HepG2 (cell line): Measurements from ENCODE around the gene UCP2. TPM values are rescaled to one million over a fixed set of nuclear protein-coding genes. Genes with fewer than 3 reads are reported as not detected.

ENCODE experiments used
- ATM ChIP-seq: fragments of 450-650 bp; IDR thresholded peaks from 2 replicates; pipeline ENCODE4 v1.7.1; 2017; ENCODE audit warnings: mild to moderate bottlenecking, borderline replicate concordance
- DNMT1 ChIP-seq: sonication (generic); formaldehyde crosslinking; IDR thresholded peaks from 2 replicates; pipeline ENCODE4 v1.5.1; 2020; ENCODE audit warnings: mild to moderate bottlenecking, missing genetic modification reagents
- FIP1L1 ChIP-seq: fragments of 200-400 bp; formaldehyde crosslinking; IDR thresholded peaks from 2 replicates; pipeline ENCODE4 v1.6.1; 2018; ENCODE audit warnings: low read depth, mild to moderate bottlenecking, low read length, moderate library complexity, borderline replicate concordance; ENCODE audit not compliant: insufficient read depth
- HIVEP1 ChIP-seq: sonication (generic); formaldehyde crosslinking; IDR thresholded peaks from 2 replicates; pipeline ENCODE4 v1.4.0; 2020; ENCODE audit warnings: mild to moderate bottlenecking, missing genetic modification reagents
- HOXD1 ChIP-seq: sonication (generic); formaldehyde crosslinking; IDR thresholded peaks from 2 replicates; pipeline ENCODE4 v1.5.0; 2020; ENCODE audit warnings: missing genetic modification reagents
- NFATC3 ChIP-seq: sonication (generic); formaldehyde crosslinking; IDR thresholded peaks from 2 replicates; pipeline ENCODE4 v1.5.1; 2020; ENCODE audit warnings: mild to moderate bottlenecking, missing genetic modification reagents
- POLR2A ChIP-seq, 2 experiments: IDR thresholded peaks; 2 replicates each; pipeline ENCODE4 v1.6.1; 2011; ENCODE audit warnings: low read depth in 2 of 2, low read length in 2 of 2, mild to moderate bottlenecking in 1 of 2, moderate library complexity in 1 of 2; ENCODE audit not compliant: insufficient read depth in 1 of 2
- TFAP4 ChIP-seq: sonication (generic); IDR thresholded peaks from 2 replicates; pipeline ENCODE4 v1.6.1; 2016; ENCODE audit warnings: low read depth, borderline replicate concordance
- TMF1 ChIP-seq: sonication (generic); formaldehyde crosslinking; IDR thresholded peaks from 2 replicates; pipeline ENCODE4 v1.8.1; 2022; ENCODE audit warnings: low read depth, missing genetic modification reagents
- ZNF777 ChIP-seq: sonication (generic); formaldehyde crosslinking; IDR thresholded peaks from 2 replicates; pipeline ENCODE4 v1.4.0; 2020; ENCODE audit warnings: missing genetic modification reagents
- ZSCAN22 ChIP-seq: sonication (generic); formaldehyde crosslinking; IDR thresholded peaks from 2 replicates; pipeline ENCODE4 v1.4.0; 2020; ENCODE audit warnings: mild to moderate bottlenecking, missing genetic modification reagents
- polyA plus RNA-seq, 8 experiments: library from polyadenylated mRNA; depleted of rRNA in 3 of 8; stranded (reverse) in 7 of 8; unstranded in 1 of 8; fragments of >200 nt; fragmentation: Illumina TruSeq in 4 of 8; extraction: Trizol in 4 of 8; gene quantifications; 2 replicates each; pipeline versions ENCODE4 v1.2.1 to v1.2.3, GENCODE V29; 2011 to 2016; ENCODE audit warnings: low read depth in 4 of 8, missing spikeins in 1 of 8, mixed read lengths in 1 of 8; ENCODE audit not compliant: insufficient read depth in 1 of 8
- total RNA-seq, 5 experiments: library from RNA; depleted of rRNA; stranded (reverse); fragments of >200 nt; fragmentation: Illumina TruSeq; extraction: Trizol; gene quantifications; 2 replicates each; pipeline ENCODE4 v1.2.3, GENCODE V29; 2016; ENCODE audit warnings: low read depth in 1 of 5
- TF ChIP-seq, protein P1 (sequence below): sonication (generic); formaldehyde crosslinking; IDR thresholded peaks from 2 replicates; pipeline ENCODE4 v1.8.0; 2022; ENCODE audit warnings: mild to moderate bottlenecking, missing genetic modification reagents; ENCODE audit not compliant: insufficient replicate concordance
- TF ChIP-seq, protein P2 (sequence below): sonication (generic); formaldehyde crosslinking; conservative IDR thresholded peaks from 2 replicates; pipeline ENCODE4 v1.4.0; 2020; ENCODE audit warnings: missing genetic modification reagents
- TF ChIP-seq, protein P3 (sequence below): IDR thresholded peaks from 2 replicates; pipeline ENCODE4 v1.6.1; 2012; ENCODE audit warnings: low read length, improper control_type of control experiment
- TF ChIP-seq, protein P4 (sequence below), 2 experiments: sonication (generic) in 1 of 2; formaldehyde crosslinking in 1 of 2; IDR thresholded peaks; 2 replicates each; pipeline versions ENCODE4 v1.4.0 to v1.6.1; 2016 to 2020; ENCODE audit warnings: borderline replicate concordance in 1 of 2, low read depth in 1 of 2, mild to moderate bottlenecking in 1 of 2, missing genetic modification reagents in 1 of 2

UCP2 gene
- total and polyA plus RNA-seq, 2 of the 13 experiments (the other 11 are each of a cell fraction or from before 2014, with no cell fraction given): 2.7 to 3.2 TPM

DNA sequence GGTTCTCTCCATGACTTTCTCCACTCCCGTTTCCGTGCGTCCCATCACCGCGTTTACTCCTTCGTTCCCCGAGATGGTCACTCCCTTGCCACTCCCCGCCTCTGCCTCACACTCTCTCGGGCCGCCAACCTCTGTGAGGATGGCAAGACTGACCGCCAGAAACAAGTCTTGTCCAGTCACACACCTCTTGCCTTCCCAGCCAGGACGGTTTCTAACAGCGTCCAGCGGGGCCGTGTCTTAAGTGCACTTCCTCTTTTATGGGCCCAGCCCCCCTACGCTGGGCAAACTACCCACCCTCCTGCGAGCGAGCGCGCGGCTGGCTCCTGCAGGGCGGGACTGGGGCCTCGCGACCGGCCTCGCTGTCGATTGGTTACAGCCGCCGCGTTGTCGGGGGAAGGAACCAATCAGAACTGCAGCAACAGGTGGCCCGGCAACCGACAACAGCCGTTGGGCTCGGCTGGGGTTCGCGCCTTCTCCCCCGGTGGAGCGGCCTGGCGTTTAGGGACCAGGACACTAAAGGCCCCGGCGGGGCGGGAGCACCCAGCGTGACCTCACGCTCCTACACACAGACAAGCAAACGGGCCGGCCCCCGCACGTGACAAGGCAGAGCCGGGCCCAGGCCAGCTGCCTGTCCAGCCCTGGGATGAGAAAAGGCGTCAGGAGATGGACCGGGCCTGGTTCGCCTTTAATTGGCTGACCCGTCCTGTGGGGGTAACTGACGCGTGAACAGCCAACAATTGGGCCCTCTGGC lies 522 bp upstream of the UCP2 start (continued):
- TF ChIP-seq, protein P1, sequence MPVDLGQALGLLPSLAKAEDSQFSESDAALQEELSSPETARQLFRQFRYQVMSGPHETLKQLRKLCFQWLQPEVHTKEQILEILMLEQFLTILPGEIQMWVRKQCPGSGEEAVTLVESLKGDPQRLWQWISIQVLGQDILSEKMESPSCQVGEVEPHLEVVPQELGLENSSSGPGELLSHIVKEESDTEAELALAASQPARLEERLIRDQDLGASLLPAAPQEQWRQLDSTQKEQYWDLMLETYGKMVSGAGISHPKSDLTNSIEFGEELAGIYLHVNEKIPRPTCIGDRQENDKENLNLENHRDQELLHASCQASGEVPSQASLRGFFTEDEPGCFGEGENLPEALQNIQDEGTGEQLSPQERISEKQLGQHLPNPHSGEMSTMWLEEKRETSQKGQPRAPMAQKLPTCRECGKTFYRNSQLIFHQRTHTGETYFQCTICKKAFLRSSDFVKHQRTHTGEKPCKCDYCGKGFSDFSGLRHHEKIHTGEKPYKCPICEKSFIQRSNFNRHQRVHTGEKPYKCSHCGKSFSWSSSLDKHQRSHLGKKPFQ (CRISPR knock-in tag): peak; percentile 94
- TF ChIP-seq POLR2A (IDR thresholded peaks at IDR 0.05; ENCODE audit: insufficient read depth in 1 of 2, low read depth in 2 of 2, low read length in 2 of 2): peak; percentile 47 to 74
- TF ChIP-seq, protein P2, sequence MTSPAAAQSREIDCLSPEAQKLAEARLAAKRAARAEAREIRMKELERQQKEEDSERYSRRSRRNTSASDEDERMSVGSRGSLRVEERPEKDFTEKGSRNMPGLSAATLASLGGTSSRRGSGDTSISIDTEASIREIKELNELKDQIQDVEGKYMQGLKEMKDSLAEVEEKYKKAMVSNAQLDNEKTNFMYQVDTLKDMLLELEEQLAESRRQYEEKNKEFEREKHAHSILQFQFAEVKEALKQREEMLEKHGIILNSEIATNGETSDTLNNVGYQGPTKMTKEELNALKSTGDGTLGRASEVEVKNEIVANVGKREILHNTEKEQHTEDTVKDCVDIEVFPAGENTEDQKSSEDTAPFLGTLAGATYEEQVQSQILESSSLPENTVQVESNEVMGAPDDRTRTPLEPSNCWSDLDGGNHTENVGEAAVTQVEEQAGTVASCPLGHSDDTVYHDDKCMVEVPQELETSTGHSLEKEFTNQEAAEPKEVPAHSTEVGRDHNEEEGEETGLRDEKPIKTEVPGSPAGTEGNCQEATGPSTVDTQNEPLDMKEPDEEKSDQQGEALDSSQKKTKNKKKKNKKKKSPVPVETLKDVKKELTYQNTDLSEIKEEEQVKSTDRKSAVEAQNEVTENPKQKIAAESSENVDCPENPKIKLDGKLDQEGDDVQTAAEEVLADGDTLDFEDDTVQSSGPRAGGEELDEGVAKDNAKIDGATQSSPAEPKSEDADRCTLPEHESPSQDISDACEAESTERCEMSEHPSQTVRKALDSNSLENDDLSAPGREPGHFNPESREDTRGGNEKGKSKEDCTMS (CRISPR knock-in tag): 0 out of 2 replicates have a peak, but pooled peaks have one; percentile 40
- TF ChIP-seq FIP1L1: no peak
- peak; percentile 94 for TF ChIP-seq TMF1 (CRISPR knock-in tag)
- peak; percentile 71; the same call in 1 of the 2 replicates for TF ChIP-seq NFATC3
- TF ChIP-seq TFAP4: peak; percentile 65; the same call in 1 of the 2 replicates
- TF ChIP-seq, protein P3, sequence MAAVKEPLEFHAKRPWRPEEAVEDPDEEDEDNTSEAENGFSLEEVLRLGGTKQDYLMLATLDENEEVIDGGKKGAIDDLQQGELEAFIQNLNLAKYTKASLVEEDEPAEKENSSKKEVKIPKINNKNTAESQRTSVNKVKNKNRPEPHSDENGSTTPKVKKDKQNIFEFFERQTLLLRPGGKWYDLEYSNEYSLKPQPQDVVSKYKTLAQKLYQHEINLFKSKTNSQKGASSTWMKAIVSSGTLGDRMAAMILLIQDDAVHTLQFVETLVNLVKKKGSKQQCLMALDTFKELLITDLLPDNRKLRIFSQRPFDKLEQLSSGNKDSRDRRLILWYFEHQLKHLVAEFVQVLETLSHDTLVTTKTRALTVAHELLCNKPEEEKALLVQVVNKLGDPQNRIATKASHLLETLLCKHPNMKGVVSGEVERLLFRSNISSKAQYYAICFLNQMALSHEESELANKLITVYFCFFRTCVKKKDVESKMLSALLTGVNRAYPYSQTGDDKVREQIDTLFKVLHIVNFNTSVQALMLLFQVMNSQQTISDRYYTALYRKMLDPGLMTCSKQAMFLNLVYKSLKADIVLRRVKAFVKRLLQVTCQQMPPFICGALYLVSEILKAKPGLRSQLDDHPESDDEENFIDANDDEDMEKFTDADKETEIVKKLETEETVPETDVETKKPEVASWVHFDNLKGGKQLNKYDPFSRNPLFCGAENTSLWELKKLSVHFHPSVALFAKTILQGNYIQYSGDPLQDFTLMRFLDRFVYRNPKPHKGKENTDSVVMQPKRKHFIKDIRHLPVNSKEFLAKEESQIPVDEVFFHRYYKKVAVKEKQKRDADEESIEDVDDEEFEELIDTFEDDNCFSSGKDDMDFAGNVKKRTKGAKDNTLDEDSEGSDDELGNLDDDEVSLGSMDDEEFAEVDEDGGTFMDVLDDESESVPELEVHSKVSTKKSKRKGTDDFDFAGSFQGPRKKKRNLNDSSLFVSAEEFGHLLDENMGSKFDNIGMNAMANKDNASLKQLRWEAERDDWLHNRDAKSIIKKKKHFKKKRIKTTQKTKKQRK: no peak
- TF ChIP-seq HIVEP1 (CRISPR knock-in tag): peak; percentile 96
- TF ChIP-seq DNMT1 (CRISPR knock-in tag): no peak; the same call in 1 of the 2 replicates
- no peak for TF ChIP-seq ATM
- peak; percentile 82 for TF ChIP-seq ZSCAN22
- peak; percentile 42; the same call in 1 of the 2 replicates for TF ChIP-seq ZNF777 (CRISPR knock-in tag)
- TF ChIP-seq, protein P4, sequence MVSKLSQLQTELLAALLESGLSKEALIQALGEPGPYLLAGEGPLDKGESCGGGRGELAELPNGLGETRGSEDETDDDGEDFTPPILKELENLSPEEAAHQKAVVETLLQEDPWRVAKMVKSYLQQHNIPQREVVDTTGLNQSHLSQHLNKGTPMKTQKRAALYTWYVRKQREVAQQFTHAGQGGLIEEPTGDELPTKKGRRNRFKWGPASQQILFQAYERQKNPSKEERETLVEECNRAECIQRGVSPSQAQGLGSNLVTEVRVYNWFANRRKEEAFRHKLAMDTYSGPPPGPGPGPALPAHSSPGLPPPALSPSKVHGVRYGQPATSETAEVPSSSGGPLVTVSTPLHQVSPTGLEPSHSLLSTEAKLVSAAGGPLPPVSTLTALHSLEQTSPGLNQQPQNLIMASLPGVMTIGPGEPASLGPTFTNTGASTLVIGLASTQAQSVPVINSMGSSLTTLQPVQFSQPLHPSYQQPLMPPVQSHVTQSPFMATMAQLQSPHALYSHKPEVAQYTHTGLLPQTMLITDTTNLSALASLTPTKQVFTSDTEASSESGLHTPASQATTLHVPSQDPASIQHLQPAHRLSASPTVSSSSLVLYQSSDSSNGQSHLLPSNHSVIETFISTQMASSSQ (IDR thresholded peaks at IDR 0.05; ENCODE audit: low read depth): no peak
- TF ChIP-seq, protein P4 (CRISPR knock-in tag; IDR thresholded peaks at IDR 0.05; ENCODE audit: borderline replicate concordance): no peak; the same call in none of the 2 replicates
- TF ChIP-seq HOXD1 (CRISPR knock-in tag): peak; percentile 91
